HG03457 (cell line): ENCODE data around the gene HHAT.

Source experiments
- ATAC-seq: cut with Tn5 transposase; IDR thresholded peaks from one replicate; pipeline ENCODE4 v1.9.1; 2021; ENCODE audit warnings: moderate number of reproducible peaks; ENCODE audit not compliant: unreplicated experiment

The HHAT gene

GRCh38 chr1:210674151-210674550 is 345.4 kb downstream of the HHAT start:
- no peak for ATAC-seq

- no peak for ATAC-seq
Measured at GRCh38 chr1:210676539-210676938, 347.8 kb downstream of the HHAT start.

- no peak for ATAC-seq
Measured at GRCh38 chr1:210677533-210677932, 348.8 kb downstream of the HHAT start.

GRCh38 chr1:210678306-210678705 is 349.6 kb downstream of the HHAT start:
- ATAC-seq = no peak

- no peak for ATAC-seq
Measured at GRCh38 chr1:210681158-210681557, 352.5 kb downstream of the HHAT start.

GRCh38 chr1:210683403-210684047 is 354.8 kb downstream of the HHAT start:
- no peak for ATAC-seq

- peak; percentile 90 for ATAC-seq
Measured at GRCh38 chr1:210684466-210685294, 356.0 kb downstream of the HHAT start.

- ATAC-seq = no peak
Measured at GRCh38 chr1:210685295-210685650, 356.6 kb downstream of the HHAT start.

GRCh38 chr1:210686841-210687240 is 358.1 kb downstream of the HHAT start:
- no peak for ATAC-seq

- no peak for ATAC-seq
Measured at GRCh38 chr1:210687582-210688279, 359.0 kb downstream of the HHAT start.

GRCh38 chr1:210688512-210689234 is 360.0 kb downstream of the HHAT start:
- ATAC-seq = no peak

GRCh38 chr1:210689826-210690225 is 361.1 kb downstream of the HHAT start:
- no peak for ATAC-seq

GRCh38 chr1:210690236-210690635 is 361.5 kb downstream of the HHAT start:
- no peak for ATAC-seq

GRCh38 chr1:210691039-210691610 is 362.4 kb downstream of the HHAT start:
- no peak for ATAC-seq

GRCh38 chr1:210692796-210693195 is 364.1 kb downstream of the HHAT start:
- no peak for ATAC-seq

- ATAC-seq = no peak
Measured at GRCh38 chr1:210695026-210695425, 366.3 kb downstream of the HHAT start.

GRCh38 chr1:210696709-210697108 is 368.0 kb downstream of the HHAT start:
- ATAC-seq = peak; percentile 95

GRCh38 chr1:210697185-210697584 is 368.5 kb downstream of the HHAT start:
- ATAC-seq = no peak

GRCh38 chr1:210698661-210699060 is 370.0 kb downstream of the HHAT start:
- ATAC-seq = no peak

- ATAC-seq = no peak
Measured at GRCh38 chr1:210700083-210700482, 371.4 kb downstream of the HHAT start.

- ATAC-seq = no peak
Measured at GRCh38 chr1:210700511-210700910, 371.8 kb downstream of the HHAT start.
